MCF 10A (cell line): ENCODE results near the gene CAMK4. TPM values are rescaled to one million over a fixed set of nuclear protein-coding genes. Genes with fewer than 3 reads are reported as not detected.

Source experiments
- BruUV-seq: library from RNA; stranded (reverse); fragments of 400-500 nt; replicated peaks from 2 replicates; lab custom pipeline; 2021; lab: Mats Ljungman, UMichigan
- CTCF ChIA-PET: fragments of 300-600 bp; sonication (Branson Sonifier 250); formaldehyde crosslinking; extraction: SDS; loops from one replicate; lab custom pipeline; 2021; ENCODE audit warnings: antibody characterized with exemption, inconsistent platforms; lab: Yijun Ruan, JAX
- POLR2A ChIA-PET: fragments of 300-600, 350-650 bp; sonication (Branson Sonifier 250); formaldehyde crosslinking; extraction: SDS; loops from one replicate; lab custom pipeline; 2020; ENCODE audit warnings: antibody characterized with exemption, inconsistent platforms; lab: Yijun Ruan, JAX
- DNase-seq: peaks from one replicate; pipeline ENCODE4 v3.0.0-alpha.2; 2018; ENCODE audit not compliant: unreplicated experiment
- H3K27ac Mint-ChIP-seq: one replicate; pipeline ENCODE4 v1.8.0; 2022; ENCODE audit warnings: mild to moderate bottlenecking, low read depth, mixed read lengths; ENCODE audit not compliant: unreplicated experiment
- H3K27me3 Mint-ChIP-seq: one replicate; pipeline ENCODE4 v1.8.0; 2022; ENCODE audit warnings: mixed read lengths; ENCODE audit not compliant: insufficient read depth, unreplicated experiment
- H3K36me3 Mint-ChIP-seq: one replicate; pipeline ENCODE4 v1.8.0; 2022; ENCODE audit warnings: mild to moderate bottlenecking, moderate library complexity, mixed read lengths; ENCODE audit not compliant: insufficient read depth, unreplicated experiment
- H3K4me1 Mint-ChIP-seq: one replicate; pipeline ENCODE4 v1.8.0; 2022; ENCODE audit warnings: mixed read lengths; ENCODE audit not compliant: insufficient read depth, unreplicated experiment
- H3K4me3 Mint-ChIP-seq: one replicate; pipeline ENCODE4 v1.8.0; 2022; ENCODE audit warnings: mild to moderate bottlenecking, moderate library complexity, mixed read lengths; ENCODE audit not compliant: unreplicated experiment
- H3K9me3 Mint-ChIP-seq: one replicate; pipeline ENCODE4 v1.8.0; 2022; ENCODE audit warnings: mixed read lengths; ENCODE audit not compliant: unreplicated experiment
- intact Hi-C: fragments of 100-400 bp; cut with micrococcal nuclease; formaldehyde crosslinking; loops from 2 replicates; pipeline ENCODE4 v1.14.1; 2022
- total RNA-seq: library from RNA; stranded (reverse); gene quantifications from 2 replicates; pipeline ENCODE4 v1.2.3, GENCODE V29; 2022
- TF ChIP-seq, protein P1 (sequence below): fragments of 200-600 bp; IDR thresholded peaks from one replicate; pipeline ENCODE4 v1.8.0; 2022; ENCODE audit warnings: antibody characterized with exemption, mild to moderate bottlenecking; ENCODE audit not compliant: unreplicated experiment

CAMK4 gene
- total RNA-seq, 1 experiment from 2014 or later = 0.21 TPM

DNA sequence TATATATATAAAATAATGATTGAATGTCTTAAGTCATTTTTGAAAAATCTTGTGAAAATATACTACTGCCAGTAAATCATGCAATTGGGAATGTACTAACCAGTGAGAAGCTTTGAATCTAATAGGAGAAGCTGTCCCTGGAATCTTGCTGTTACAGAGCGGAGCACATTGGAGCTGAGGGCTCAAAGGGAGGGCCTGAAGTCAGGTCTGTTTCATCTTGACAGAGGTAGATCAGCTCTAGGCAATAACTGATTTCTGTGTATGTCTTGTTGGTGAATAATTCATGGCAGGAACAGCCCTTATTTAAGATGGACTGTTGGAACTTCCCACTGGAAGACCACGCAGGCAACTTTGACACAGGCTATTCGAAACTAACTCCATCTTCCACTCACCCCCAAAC, 17.5 kb downstream of the CAMK4 start:
- no peaks in the 10 kb centered on the region for H3K4me1 Mint-ChIP-seq
- H3K27me3 Mint-ChIP-seq = peaks cover 50% of the 10 kb centered on the region
- TF ChIP-seq, protein P1, sequence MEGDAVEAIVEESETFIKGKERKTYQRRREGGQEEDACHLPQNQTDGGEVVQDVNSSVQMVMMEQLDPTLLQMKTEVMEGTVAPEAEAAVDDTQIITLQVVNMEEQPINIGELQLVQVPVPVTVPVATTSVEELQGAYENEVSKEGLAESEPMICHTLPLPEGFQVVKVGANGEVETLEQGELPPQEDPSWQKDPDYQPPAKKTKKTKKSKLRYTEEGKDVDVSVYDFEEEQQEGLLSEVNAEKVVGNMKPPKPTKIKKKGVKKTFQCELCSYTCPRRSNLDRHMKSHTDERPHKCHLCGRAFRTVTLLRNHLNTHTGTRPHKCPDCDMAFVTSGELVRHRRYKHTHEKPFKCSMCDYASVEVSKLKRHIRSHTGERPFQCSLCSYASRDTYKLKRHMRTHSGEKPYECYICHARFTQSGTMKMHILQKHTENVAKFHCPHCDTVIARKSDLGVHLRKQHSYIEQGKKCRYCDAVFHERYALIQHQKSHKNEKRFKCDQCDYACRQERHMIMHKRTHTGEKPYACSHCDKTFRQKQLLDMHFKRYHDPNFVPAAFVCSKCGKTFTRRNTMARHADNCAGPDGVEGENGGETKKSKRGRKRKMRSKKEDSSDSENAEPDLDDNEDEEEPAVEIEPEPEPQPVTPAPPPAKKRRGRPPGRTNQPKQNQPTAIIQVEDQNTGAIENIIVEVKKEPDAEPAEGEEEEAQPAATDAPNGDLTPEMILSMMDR = no peak
- ChIA-PET POLR2A (no interaction called here), CTCF (no interaction called here)
- no TSS peak for BruUV-seq
- no peak for DNase-seq
- no peaks in the 10 kb centered on the region for H3K36me3 Mint-ChIP-seq
- H3K27ac Mint-ChIP-seq = no peak overlapping the region
- intact Hi-C loops = no loop called here
- no peaks in the 10 kb centered on the region for H3K9me3 Mint-ChIP-seq
- no peak overlapping the region for H3K4me3 Mint-ChIP-seq

GRCh38 chr5:111242606-111243005, 18.4 kb downstream of the CAMK4 start:
- Mint-ChIP-seq H3K27me3 (peaks cover 50% of the 10 kb centered on the region), H3K4me1 (no peaks in the 10 kb centered on the region), H3K4me3 (no peak overlapping the region), H3K36me3 (no peaks in the 10 kb centered on the region), H3K9me3 (no peaks in the 10 kb centered on the region), H3K27ac (no peak overlapping the region)
- ChIA-PET POLR2A (no interaction called here), CTCF (no interaction called here)
- intact Hi-C loops = no loop called here
- BruUV-seq = no TSS peak
- no peak for DNase-seq
- TF ChIP-seq, protein P1 = no peak

DNA sequence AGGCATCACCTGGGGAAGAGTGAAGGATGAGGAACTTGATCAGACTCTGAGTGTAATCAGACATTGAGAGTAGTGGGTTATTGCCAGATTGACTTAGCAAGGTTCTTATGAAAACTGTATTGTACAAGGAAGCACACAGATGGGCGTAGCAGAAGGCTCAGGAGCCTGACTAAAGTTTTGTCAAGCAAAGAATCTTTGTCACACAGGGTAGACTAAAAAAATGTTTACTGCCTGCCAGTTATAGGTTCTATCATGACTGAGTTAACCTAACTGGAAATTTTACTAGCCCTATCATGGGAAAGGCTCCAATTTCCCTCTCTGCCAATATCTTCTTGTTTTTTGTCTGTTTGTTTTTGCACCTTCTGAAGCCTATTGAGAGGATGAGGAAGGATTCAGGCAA, 19.1 kb downstream of the CAMK4 start:
- ChIA-PET CTCF (no interaction called here), POLR2A (no interaction called here)
- peaks cover 50% of the 10 kb centered on the region for H3K27me3 Mint-ChIP-seq

GRCh38 chr5:111245654-111246053, 21.5 kb downstream of the CAMK4 start:
- ChIA-PET POLR2A (interaction anchor here (1.9 kb wide), 1 partner anchor 9 kb away, joined by 4 read pairs; no protein-coding TSS in a partner anchor), CTCF (interaction anchor here (0.6 kb wide), 1 partner anchor 77 kb away, joined by 3 read pairs; no protein-coding TSS in a partner anchor)
- TF ChIP-seq, protein P1 = no peak
- no peak overlapping the region for H3K4me3 Mint-ChIP-seq
- H3K36me3 Mint-ChIP-seq = no peaks in the 10 kb centered on the region
- no TSS peak for BruUV-seq
- intact Hi-C loops = no loop called here
- DNase-seq = no peak
- H3K27ac Mint-ChIP-seq = no peak overlapping the region
- no peaks in the 10 kb centered on the region for H3K9me3 Mint-ChIP-seq
- H3K27me3 Mint-ChIP-seq = peaks cover 49% of the 10 kb centered on the region
- no peaks in the 10 kb centered on the region for H3K4me1 Mint-ChIP-seq

More for the DNA sequence above, 19.1 kb downstream of the CAMK4 start:
- Mint-ChIP-seq H3K4me3 (no peak overlapping the region), H3K36me3 (no peaks in the 10 kb centered on the region), H3K9me3 (no peaks in the 10 kb centered on the region), H3K27ac (no peak overlapping the region), H3K4me1 (no peaks in the 10 kb centered on the region)
- intact Hi-C loops = no loop called here
- TF ChIP-seq, protein P1 = no peak
- no TSS peak for BruUV-seq
- no peak for DNase-seq
